ENCODE measurements around the gene HOXB13. TPM values are rescaled to one million over a fixed set of nuclear protein-coding genes. Genes with fewer than 3 reads are reported as not detected.

HOXB13 gene
- total and polyA plus RNA-seq, 2 donors from 2014 or later = not detected

- no peaks in the 10 kb centered on the region for H3K36me3 ChIP-seq (ENCODE audit: control insufficient read depth in 2 of 3, insufficient read depth in 3 of 3, low read length in 3 of 3)
- DNase-seq (no peak), FAIRE-seq (no peak)
- peaks cover 92% of the 10 kb centered on the region for H3K27me3 ChIP-seq (ENCODE audit: control insufficient read depth, insufficient read depth, low read length)
- H3K9ac ChIP-seq (ENCODE audit: low read length in 3 of 3) = no peak within 1 kb of the TSS
- H3K4me3 ChIP-seq (ENCODE audit: low read length in 3 of 3) = no peak within 1 kb of the TSS
- H3K9me3 ChIP-seq (ENCODE audit: control insufficient read depth in 2 of 3, insufficient read depth in 1 of 3, low read length in 3 of 3) = no peaks in the 10 kb centered on the region
- H3K4me1 ChIP-seq (ENCODE audit: control insufficient read depth in 2 of 3, insufficient read depth in 2 of 3, low read depth in 1 of 3, low read length in 3 of 3) = peaks cover 0 to 7% (median 0%) of the 10 kb centered on the region in 3 donors
- intact Hi-C loops (cut with DNase I) = loop anchor here (10.0 kb wide), 1 partner anchor 72 kb away; no protein-coding TSS in a partner anchor
- H3K27ac ChIP-seq (ENCODE audit: low read depth in 2 of 2, low read length in 2 of 2) = no peak within 1 kb of the TSS
- TF ChIP-seq CTCF (IDR thresholded peaks at IDR 0.05; ENCODE audit: borderline replicate concordance, extremely low read depth, insufficient read depth) = no peak
Observed at GRCh38 chr17:48722915-48723422, 5.6 kb downstream of the HOXB13 start, which contains the start of gene PRAC2. Gene PRAC2 (plus strand): TSS chr17:48723185. CDS start chr17:48724411, 1,226 bp downstream.

DNA sequence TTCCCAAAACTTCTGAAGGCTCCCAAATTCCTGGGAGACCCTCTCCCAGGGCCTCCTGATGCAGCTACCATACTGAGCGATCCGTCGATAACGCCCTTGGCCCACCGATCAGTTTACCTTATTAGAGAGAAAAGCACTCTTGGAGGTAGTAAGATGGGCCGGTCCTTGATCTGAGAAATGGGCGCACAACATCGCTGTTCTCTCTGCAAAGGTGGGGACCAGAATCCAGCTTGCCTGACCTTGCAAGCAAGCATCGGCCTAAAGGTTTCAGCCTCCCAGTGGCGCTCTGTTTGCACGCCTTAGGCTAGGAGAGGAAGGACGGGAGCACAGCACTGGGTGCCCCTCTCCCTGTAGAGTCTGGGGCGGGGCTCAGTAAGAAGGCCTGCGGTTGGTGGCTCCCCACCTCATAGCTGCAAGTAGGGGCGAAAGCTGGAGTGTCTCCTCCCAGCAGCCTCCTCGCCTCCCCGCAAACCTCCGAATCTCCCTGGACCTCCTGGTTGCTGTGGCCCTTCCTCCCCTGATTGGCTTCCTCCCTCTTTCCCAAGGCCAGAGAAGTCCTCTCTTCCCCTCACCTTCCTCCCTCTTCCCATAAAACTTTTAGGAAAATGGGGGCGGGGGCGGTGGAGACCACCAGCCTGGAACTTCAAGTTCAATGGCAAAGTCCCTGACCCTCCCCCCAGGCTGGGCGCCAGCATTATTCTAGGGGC, 6.2 kb downstream of the HOXB13 start, which contains the start of gene PRAC1:
TSS of gene PRAC1 (minus strand) at position 318 of the 707 bp plus-strand sequence. CDS start at position 192, 126 bp downstream.
- Histone ChIP-seq H3K4me1 (ENCODE audit: control insufficient read depth in 2 of 3, insufficient read depth in 2 of 3, low read depth in 1 of 3, low read length in 3 of 3) (peaks cover 0 to 7% (median 0%) of the 10 kb centered on the region in 3 donors), H3K36me3 (ENCODE audit: control insufficient read depth in 2 of 3, insufficient read depth in 3 of 3, low read length in 3 of 3) (no peaks in the 10 kb centered on the region), H3K9ac (ENCODE audit: low read length in 3 of 3) (no peak within 1 kb of the TSS), H3K9me3 (ENCODE audit: control insufficient read depth in 2 of 3, insufficient read depth in 1 of 3, low read length in 3 of 3) (no peaks in the 10 kb centered on the region), H3K27me3 (ENCODE audit: control insufficient read depth, insufficient read depth, low read length) (peaks cover 91% of the 10 kb centered on the region), H3K4me3 (ENCODE audit: low read length in 3 of 3) (no peak within 1 kb of the TSS), H3K27ac (ENCODE audit: low read depth in 2 of 2, low read length in 2 of 2) (no peak within 1 kb of the TSS)
- no peak for FAIRE-seq
- intact Hi-C loops (cut with DNase I) = loop anchor here (10.0 kb wide), 1 partner anchor 72 kb away; no protein-coding TSS in a partner anchor
- no peak for DNase-seq
- no peak for TF ChIP-seq CTCF (IDR thresholded peaks at IDR 0.05; ENCODE audit: borderline replicate concordance, extremely low read depth, insufficient read depth)

DNA sequence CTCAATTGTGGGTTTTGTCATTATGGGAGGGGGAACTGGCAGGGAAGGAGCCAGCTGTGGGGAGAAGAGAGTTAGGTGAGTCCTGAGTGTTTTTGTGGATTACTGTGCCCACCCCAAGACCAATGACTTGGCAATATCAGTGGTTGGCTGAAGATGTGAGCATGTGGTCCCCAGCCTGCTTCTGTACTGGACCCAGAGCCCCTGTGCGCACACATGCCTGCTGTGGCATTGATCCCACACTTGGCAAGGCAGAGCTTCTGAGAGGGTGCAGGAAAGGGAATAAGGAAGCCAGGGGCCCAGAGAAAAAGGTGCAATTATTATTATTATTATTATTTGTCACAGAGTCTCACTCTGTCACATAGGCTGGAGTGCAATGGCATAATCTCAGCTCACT, 7.5 kb downstream of the HOXB13 start:
- no peak overlapping the region for H3K27ac ChIP-seq (ENCODE audit: low read depth in 2 of 2, low read length in 2 of 2)
- DNase-seq (no peak), FAIRE-seq (no peak)
- H3K9ac ChIP-seq (ENCODE audit: low read length in 3 of 3) = no peak overlapping the region
- no peaks in the 10 kb centered on the region for H3K36me3 ChIP-seq (ENCODE audit: control insufficient read depth in 2 of 3, insufficient read depth in 3 of 3, low read length in 3 of 3)
- no peaks in the 10 kb centered on the region for H3K9me3 ChIP-seq (ENCODE audit: control insufficient read depth in 2 of 3, insufficient read depth in 1 of 3, low read length in 3 of 3)
- H3K27me3 ChIP-seq (ENCODE audit: control insufficient read depth, insufficient read depth, low read length) = peaks cover 89% of the 10 kb centered on the region
- H3K4me1 ChIP-seq (ENCODE audit: control insufficient read depth in 2 of 3, insufficient read depth in 2 of 3, low read depth in 1 of 3, low read length in 3 of 3) = peaks cover 0 to 7% (median 0%) of the 10 kb centered on the region in 3 donors
- TF ChIP-seq CTCF (IDR thresholded peaks at IDR 0.05; ENCODE audit: borderline replicate concordance, extremely low read depth, insufficient read depth) = no peak
- intact Hi-C loops (cut with DNase I) = loop anchor here (10.0 kb wide), 1 partner anchor 74 kb away; no protein-coding TSS in a partner anchor
- H3K4me3 ChIP-seq (ENCODE audit: low read length in 3 of 3) = no peak overlapping the region
